HFF-Myc (cell line): Measurements from ENCODE around the gene LRRK1.
A peak's percentile ranks its signal among the peaks of the same experiment; 100 is the strongest.

Source experiments
- DNase-seq: peaks from one replicate; pipeline ENCODE4 v3.0.0-alpha.2; 2011; ENCODE audit warnings: low read depth; ENCODE audit errors: extremely low read depth
- H3K4me3 ChIP-seq: replicated peaks from 2 replicates; pipeline ENCODE4 v1.5.1; 2011; ENCODE audit warnings: low read depth, mild to moderate bottlenecking, control low read depth, low read length
- CTCF ChIP-seq: IDR thresholded peaks from 2 replicates; pipeline ENCODE4 v1.5.1; 2012; ENCODE audit warnings: mild to moderate bottlenecking, low read depth, low read length, control low read depth; ENCODE audit errors: missing control alignments

Gene LRRK1

GRCh38 chr15:100951965-100952364 lies 32.8 kb downstream of the LRRK1 start:
- no peak overlapping the region for H3K4me3 ChIP-seq
- DNase-seq = no peak
- TF ChIP-seq CTCF = no peak

GRCh38 chr15:100952566-100952965 lies 33.4 kb downstream of the LRRK1 start:
- no peak for TF ChIP-seq CTCF
- no peak overlapping the region for H3K4me3 ChIP-seq
- DNase-seq = no peak

- H3K4me3 ChIP-seq = no peak overlapping the region
- DNase-seq = peak; percentile 10
These were observed 39.3 kb downstream of the LRRK1 start for GRCh38 chr15:100958326-100959065.

GRCh38 chr15:100959066-100960050 lies 40.2 kb downstream of the LRRK1 start:
- TF ChIP-seq CTCF = no peak
- no peak for DNase-seq
- H3K4me3 ChIP-seq = no peak overlapping the region

More at GRCh38 chr15:100958326-100959065, 39.3 kb downstream of the LRRK1 start:
- no peak for TF ChIP-seq CTCF

- H3K4me3 ChIP-seq = no peak overlapping the region
- no peak for DNase-seq
- TF ChIP-seq CTCF = no peak
These were observed 47.8 kb downstream of the LRRK1 start for GRCh38 chr15:100966997-100967396.

GRCh38 chr15:100968050-100968966 lies 49.2 kb downstream of the LRRK1 start:
- no peak for TF ChIP-seq CTCF
- H3K4me3 ChIP-seq = no peak overlapping the region
- DNase-seq = no peak
